HG03565 (cell line): ENCODE data around the gene CCZ1.
"Not testable (repeated sequence)": the region's sequence is repeated elsewhere in the genome, so short reads cannot be mapped to it uniquely, and the experiment has no call there.

Experiments used
- ATAC-seq: cut with Tn5 transposase; IDR thresholded peaks from one replicate; pipeline ENCODE4 v1.9.1; 2021; ENCODE audit warnings: mild to moderate bottlenecking, moderate library complexity; ENCODE audit not compliant: unreplicated experiment

Gene CCZ1

GRCh38 chr7:5904726-5905125 is 6.2 kb downstream of the CCZ1 start:
- ATAC-seq, result not testable (repeated sequence)

- ATAC-seq, result not testable (repeated sequence)
These were observed 10.3 kb downstream of the CCZ1 start for GRCh38 chr7:5908835-5909234.

- ATAC-seq, result not testable (repeated sequence)
These were observed 18.0 kb downstream of the CCZ1 start for GRCh38 chr7:5916529-5916928.

- ATAC-seq, result not testable (repeated sequence)
These were observed 25.6 kb downstream of the CCZ1 start for GRCh38 chr7:5924180-5924579.

- not testable (repeated sequence) for ATAC-seq
These were observed 26.1 kb downstream of the CCZ1 start for GRCh38 chr7:5924630-5925029.

- ATAC-seq, result not testable (repeated sequence)
These were observed 27.8 kb downstream of the CCZ1 start for GRCh38 chr7:5926263-5926870.

GRCh38 chr7:5930290-5930689 is 31.8 kb downstream of the CCZ1 start:
- ATAC-seq, result not testable (repeated sequence)

GRCh38 chr7:5931250-5931649 is 32.7 kb downstream of the CCZ1 start:
- not testable (repeated sequence) for ATAC-seq

GRCh38 chr7:5931905-5932644 is 33.5 kb downstream of the CCZ1 start:
- not testable (repeated sequence) for ATAC-seq

GRCh38 chr7:5934945-5935450 is 36.5 kb downstream of the CCZ1 start:
- not testable (repeated sequence) for ATAC-seq

GRCh38 chr7:5963205-5963604 is 64.7 kb downstream of the CCZ1 start:
- not testable (repeated sequence) for ATAC-seq

GRCh38 chr7:5963810-5964209 is 65.3 kb downstream of the CCZ1 start:
- not testable (repeated sequence) for ATAC-seq

GRCh38 chr7:5970347-5970911 is 71.9 kb downstream of the CCZ1 start, which contains the start of gene RSPH10B:
TSS of gene RSPH10B (minus strand) at chr7:5970689. CDS start at chr7:5967116, 3,573 bp downstream.
- not testable (repeated sequence) for ATAC-seq

- not testable (repeated sequence) for ATAC-seq
These were observed 75.0 kb downstream of the CCZ1 start for GRCh38 chr7:5973580-5973979.
